Right kidney (tissue), 1 donor: ENCODE data around the gene NEDD9.

Experiments
- DNase-seq: peaks from one replicate; pipeline ENCODE4 v3.0.0-alpha.2; 2016

Gene NEDD9

GRCh38 chr6:11262242-11262641 is 29.8 kb upstream of the NEDD9 start:
- DNase-seq = no peak

- DNase-seq = no peak
These were observed 28.0 kb upstream of the NEDD9 start for GRCh38 chr6:11260249-11261038.

- DNase-seq = peak; percentile 42
These were observed 26.1 kb upstream of the NEDD9 start for GRCh38 chr6:11258260-11259237.

- no peak for DNase-seq
These were observed 23.1 kb upstream of the NEDD9 start for GRCh38 chr6:11255610-11256009.

GRCh38 chr6:11253594-11253993 is 21.1 kb upstream of the NEDD9 start:
- DNase-seq = no peak

GRCh38 chr6:11251553-11252360 is 19.3 kb upstream of the NEDD9 start:
- DNase-seq = peak; percentile 63

GRCh38 chr6:11250108-11250507 is 17.6 kb upstream of the NEDD9 start:
- DNase-seq = no peak

GRCh38 chr6:11248974-11249761 is 16.7 kb upstream of the NEDD9 start:
- no peak for DNase-seq

- DNase-seq = no peak
These were observed 14.3 kb upstream of the NEDD9 start for GRCh38 chr6:11246722-11247121.

GRCh38 chr6:11245381-11246256 is 13.2 kb upstream of the NEDD9 start:
- DNase-seq = no peak

- no peak for DNase-seq
These were observed 12.1 kb upstream of the NEDD9 start for GRCh38 chr6:11244387-11245126.

GRCh38 chr6:11243861-11244260 is 11.4 kb upstream of the NEDD9 start:
- no peak for DNase-seq

- no peak for DNase-seq
These were observed 10.2 kb upstream of the NEDD9 start for GRCh38 chr6:11242711-11243110.

GRCh38 chr6:11241793-11242201 is 9.3 kb upstream of the NEDD9 start:
- no peak for DNase-seq

GRCh38 chr6:11241154-11241792 is 8.8 kb upstream of the NEDD9 start:
- no peak for DNase-seq

- DNase-seq = no peak
These were observed 5.5 kb upstream of the NEDD9 start for GRCh38 chr6:11237956-11238355.

- no peak for DNase-seq
These were observed 5.0 kb upstream of the NEDD9 start for GRCh38 chr6:11237428-11237827.

GRCh38 chr6:11236915-11237314 is 4.4 kb upstream of the NEDD9 start:
- DNase-seq = no peak

- DNase-seq = no peak
These were observed 3.7 kb upstream of the NEDD9 start for GRCh38 chr6:11236076-11236750.
